ENCODE measurements around the gene CENPF. TPM values are rescaled to one million over a fixed set of nuclear protein-coding genes. Genes with fewer than 3 reads are reported as not detected.
A peak's percentile ranks its signal among the peaks of the same experiment; 100 is the strongest.

The CENPF gene, protein sequence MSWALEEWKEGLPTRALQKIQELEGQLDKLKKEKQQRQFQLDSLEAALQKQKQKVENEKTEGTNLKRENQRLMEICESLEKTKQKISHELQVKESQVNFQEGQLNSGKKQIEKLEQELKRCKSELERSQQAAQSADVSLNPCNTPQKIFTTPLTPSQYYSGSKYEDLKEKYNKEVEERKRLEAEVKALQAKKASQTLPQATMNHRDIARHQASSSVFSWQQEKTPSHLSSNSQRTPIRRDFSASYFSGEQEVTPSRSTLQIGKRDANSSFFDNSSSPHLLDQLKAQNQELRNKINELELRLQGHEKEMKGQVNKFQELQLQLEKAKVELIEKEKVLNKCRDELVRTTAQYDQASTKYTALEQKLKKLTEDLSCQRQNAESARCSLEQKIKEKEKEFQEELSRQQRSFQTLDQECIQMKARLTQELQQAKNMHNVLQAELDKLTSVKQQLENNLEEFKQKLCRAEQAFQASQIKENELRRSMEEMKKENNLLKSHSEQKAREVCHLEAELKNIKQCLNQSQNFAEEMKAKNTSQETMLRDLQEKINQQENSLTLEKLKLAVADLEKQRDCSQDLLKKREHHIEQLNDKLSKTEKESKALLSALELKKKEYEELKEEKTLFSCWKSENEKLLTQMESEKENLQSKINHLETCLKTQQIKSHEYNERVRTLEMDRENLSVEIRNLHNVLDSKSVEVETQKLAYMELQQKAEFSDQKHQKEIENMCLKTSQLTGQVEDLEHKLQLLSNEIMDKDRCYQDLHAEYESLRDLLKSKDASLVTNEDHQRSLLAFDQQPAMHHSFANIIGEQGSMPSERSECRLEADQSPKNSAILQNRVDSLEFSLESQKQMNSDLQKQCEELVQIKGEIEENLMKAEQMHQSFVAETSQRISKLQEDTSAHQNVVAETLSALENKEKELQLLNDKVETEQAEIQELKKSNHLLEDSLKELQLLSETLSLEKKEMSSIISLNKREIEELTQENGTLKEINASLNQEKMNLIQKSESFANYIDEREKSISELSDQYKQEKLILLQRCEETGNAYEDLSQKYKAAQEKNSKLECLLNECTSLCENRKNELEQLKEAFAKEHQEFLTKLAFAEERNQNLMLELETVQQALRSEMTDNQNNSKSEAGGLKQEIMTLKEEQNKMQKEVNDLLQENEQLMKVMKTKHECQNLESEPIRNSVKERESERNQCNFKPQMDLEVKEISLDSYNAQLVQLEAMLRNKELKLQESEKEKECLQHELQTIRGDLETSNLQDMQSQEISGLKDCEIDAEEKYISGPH (N-terminal part only)
- 27.2 TPM for polyA plus RNA-seq (2012; ENCODE audit: missing spikeins)

DNA sequence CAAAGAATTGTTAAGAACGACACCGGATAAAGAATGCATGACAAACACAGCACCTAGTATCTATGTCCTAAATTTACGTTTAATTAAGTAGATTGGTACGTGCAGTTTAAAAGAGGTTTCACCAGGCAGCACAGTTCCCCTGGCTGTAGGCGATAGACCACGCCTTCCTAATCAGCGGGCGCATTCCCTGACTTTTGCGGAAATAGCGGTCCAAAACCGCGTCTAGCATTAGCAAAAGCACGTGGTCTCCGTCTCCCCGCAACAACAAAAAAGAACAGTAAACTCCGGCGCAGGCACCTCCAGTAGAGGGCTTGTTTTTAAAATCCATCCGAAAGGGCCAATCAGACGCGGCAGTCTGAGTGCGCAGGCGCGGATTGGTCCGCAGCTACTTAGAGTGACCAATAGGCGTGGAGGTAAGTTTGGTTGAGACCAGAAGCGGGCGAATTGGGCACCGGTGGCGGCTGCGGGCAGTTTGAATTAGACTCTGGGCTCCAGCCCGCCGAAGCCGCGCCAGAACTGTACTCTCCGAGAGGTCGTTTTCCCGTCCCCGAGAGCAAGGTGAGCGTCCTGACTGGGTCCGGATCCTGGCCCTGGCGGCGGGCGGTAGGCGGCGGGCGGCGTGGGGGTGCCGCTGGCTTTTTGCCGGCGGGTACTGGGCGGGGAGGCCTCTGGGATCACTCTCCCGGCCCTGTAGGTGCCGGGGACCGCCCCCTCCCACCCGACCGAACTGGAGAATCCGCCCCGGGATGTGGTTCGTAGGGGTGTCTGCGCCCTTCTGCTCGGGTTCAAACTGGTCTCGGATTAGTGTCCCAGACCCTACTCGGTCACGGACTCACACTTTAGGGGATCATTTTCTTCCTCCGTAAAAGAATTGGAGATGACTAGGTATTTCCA is at the start of gene CENPF:
CENPF (plus strand) TSS at position 432 of the 894 bp plus-strand sequence. CDS start 10,560 bp downstream, outside the sequence.
- FAIRE-seq: peak; percentile 90
- DNase-seq (ENCODE audit: insufficient read length): peak; percentile 90
- TF ChIP-seq POLR2A (IDR thresholded peaks at IDR 0.05; ENCODE audit: low read depth, low read length) (no peak; the same call in 1 of the 2 replicates), TAF1 (IDR thresholded peaks at IDR 0.05; ENCODE audit: borderline replicate concordance, low read depth, low read length) (0 out of 2 replicates have a peak, but pooled peaks have one; percentile 21)

DNA sequence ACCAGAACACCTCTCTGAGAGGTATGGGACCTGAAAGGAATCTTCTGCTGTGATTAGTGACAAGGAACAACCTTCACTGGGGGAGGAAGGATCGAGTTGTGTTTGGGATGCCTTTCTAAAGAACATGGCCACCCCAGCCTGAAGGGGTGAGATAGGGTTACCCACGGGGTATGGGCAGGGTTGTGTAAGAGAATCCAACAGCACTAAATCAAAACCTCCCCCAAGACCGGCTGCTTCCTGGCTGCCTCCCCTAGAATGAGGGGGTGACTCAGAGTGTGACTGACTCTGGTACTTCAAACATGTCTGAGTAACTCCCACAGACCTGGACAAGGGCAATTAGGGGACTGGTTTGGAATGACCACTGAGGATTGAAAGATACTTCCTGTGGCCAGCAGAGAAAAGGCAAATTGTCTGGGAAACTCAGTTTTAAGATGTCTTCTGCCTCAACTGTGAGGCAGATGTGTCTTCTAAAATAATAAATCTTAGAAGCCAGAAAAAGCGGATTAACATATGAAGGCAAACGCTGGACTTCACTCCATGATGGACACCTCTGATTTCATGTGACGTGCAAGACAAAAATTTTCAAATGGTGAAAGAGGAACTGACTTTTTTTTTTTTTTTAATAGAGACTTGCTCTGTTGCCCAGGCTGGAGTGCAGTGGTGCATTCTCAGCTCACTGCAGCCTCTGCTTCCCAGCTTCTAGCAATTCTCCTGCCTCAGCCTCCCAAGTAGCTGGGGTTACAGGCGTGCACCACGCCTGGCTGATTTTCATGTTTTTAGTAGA is 44.9 kb upstream of the CENPF start:
- DNase-seq (ENCODE audit: insufficient read length): no peak
- FAIRE-seq: no peak
- no peak for TF ChIP-seq TAF1 (IDR thresholded peaks at IDR 0.05; ENCODE audit: borderline replicate concordance, low read depth, low read length)
- no peak for TF ChIP-seq POLR2AphosphoS5 (IDR thresholded peaks at IDR 0.05; ENCODE audit: low read depth, low read length)
- no peak for TF ChIP-seq POLR2A (IDR thresholded peaks at IDR 0.05; ENCODE audit: low read depth, low read length)

DNA sequence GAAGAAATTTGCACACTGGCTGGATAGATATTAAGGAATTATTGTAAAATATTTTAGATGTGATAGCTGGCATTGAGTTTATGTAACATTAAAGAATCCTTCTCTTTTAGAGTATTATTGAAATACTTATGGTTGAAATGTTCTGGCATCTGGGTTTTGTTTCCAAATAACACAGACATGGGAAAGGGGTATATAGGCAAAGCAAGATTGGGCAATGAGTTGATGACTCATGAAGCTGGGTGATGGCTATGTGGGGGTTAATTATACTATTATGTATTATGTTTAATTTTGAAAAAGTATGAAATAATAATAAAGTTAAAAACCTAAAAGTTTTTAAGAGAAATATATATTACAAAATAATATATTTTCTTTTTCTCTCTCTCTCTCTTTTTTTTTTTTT is 39.1 kb upstream of the CENPF start:
- DNase-seq (ENCODE audit: insufficient read length) (no peak), FAIRE-seq (no peak)
- TF ChIP-seq POLR2A (IDR thresholded peaks at IDR 0.05; ENCODE audit: low read depth, low read length) (no peak), TAF1 (IDR thresholded peaks at IDR 0.05; ENCODE audit: borderline replicate concordance, low read depth, low read length) (no peak), POLR2AphosphoS5 (IDR thresholded peaks at IDR 0.05; ENCODE audit: low read depth, low read length) (no peak)

DNA sequence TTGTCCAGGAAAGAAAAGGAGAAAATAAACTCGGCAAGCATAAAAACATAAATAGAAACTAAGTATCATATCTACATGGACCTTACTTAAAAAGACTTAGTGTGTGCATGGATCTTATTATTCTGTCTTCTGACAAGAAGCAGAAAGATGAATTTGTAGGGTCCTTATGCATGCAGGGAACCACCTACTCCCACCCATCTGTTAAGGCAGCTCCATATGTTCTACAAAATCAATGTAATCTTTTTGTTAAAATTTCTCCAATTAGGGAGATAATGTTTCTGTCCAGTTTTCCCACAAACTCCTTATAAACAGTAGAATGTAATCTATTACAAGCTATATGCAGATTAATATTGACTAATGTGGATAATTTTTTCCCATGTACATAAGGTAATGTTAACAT is 37.7 kb upstream of the CENPF start:
- DNase-seq (ENCODE audit: insufficient read length): no peak
- FAIRE-seq: no peak

DNA sequence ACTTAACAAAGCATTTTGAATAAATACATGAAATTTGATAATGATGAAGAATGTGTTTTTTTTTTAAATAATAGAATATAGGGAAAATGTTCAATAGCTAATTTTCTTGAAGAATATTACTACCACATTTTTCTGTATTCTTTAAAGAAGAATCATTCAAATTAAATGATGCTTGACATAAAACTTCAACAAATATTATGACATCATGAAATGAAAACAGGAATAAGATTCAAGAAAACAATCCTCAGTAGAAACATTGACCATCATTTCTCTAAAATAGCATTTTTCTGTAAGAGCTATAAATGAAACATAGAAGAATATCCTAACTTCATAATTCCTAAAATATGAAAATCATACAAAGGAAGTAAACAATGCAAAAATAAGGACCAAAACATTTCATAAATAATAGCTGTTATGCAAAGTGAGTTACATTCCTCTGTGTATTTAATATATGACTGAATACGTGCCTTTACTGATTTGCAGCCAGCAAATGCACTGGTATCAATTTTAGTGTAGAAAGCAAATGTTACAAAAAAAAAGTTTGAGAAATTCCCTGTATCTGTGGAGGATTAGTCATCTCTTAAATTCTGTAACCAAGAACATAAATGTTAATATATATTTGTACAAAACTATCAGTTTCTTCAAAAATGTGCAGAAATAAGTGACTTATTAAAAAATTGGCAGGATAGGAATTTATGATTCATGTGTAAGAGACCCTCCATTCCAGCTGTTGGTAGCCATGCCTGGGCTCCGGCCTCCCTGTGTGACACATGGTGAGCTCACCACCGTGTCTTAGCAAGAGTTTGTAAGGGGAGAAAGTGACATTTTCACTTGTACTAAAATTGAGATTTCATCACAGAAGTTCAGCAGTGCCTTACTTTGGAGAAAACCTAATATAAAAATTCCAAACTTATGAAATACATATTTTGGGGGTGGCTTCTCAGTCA is 36.6 kb upstream of the CENPF start:
- TF ChIP-seq TAF1 (IDR thresholded peaks at IDR 0.05; ENCODE audit: borderline replicate concordance, low read depth, low read length) (no peak), POLR2AphosphoS5 (IDR thresholded peaks at IDR 0.05; ENCODE audit: low read depth, low read length) (no peak), POLR2A (IDR thresholded peaks at IDR 0.05; ENCODE audit: low read depth, low read length) (no peak)
- DNase-seq (ENCODE audit: insufficient read length): no peak
- no peak for FAIRE-seq

More for the DNA sequence above, 37.7 kb upstream of the CENPF start:
- no peak for TF ChIP-seq TAF1 (IDR thresholded peaks at IDR 0.05; ENCODE audit: borderline replicate concordance, low read depth, low read length)
- TF ChIP-seq POLR2A (IDR thresholded peaks at IDR 0.05; ENCODE audit: low read depth, low read length): no peak
- TF ChIP-seq POLR2AphosphoS5 (IDR thresholded peaks at IDR 0.05; ENCODE audit: low read depth, low read length): no peak

DNA sequence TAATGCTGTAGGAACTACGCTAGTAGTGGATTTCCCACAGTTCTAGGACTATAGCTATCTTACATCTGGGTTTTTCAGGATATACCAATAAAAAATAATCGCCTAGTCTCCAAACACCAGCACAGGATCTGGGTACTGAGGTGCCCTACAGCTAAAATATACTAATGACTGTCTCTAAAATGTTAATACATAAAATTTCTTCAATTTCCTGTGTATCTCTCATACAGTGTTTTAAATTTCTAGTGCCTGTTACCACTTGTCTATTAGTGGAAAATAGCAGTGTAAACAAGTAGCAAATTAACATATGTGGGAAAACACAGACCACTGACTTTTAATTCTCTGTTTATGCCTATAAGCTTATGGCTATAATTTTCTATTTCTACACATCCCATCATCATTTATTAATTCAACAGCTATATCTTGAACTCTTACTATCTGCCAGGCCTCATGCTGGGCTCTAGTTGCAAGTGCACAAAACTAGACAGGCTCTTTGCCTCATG is 35.5 kb upstream of the CENPF start:
- FAIRE-seq: no peak
- no peak for DNase-seq (ENCODE audit: insufficient read length)
- TF ChIP-seq TAF1 (IDR thresholded peaks at IDR 0.05; ENCODE audit: borderline replicate concordance, low read depth, low read length) (no peak), POLR2AphosphoS5 (IDR thresholded peaks at IDR 0.05; ENCODE audit: low read depth, low read length) (no peak), POLR2A (IDR thresholded peaks at IDR 0.05; ENCODE audit: low read depth, low read length) (no peak)

DNA sequence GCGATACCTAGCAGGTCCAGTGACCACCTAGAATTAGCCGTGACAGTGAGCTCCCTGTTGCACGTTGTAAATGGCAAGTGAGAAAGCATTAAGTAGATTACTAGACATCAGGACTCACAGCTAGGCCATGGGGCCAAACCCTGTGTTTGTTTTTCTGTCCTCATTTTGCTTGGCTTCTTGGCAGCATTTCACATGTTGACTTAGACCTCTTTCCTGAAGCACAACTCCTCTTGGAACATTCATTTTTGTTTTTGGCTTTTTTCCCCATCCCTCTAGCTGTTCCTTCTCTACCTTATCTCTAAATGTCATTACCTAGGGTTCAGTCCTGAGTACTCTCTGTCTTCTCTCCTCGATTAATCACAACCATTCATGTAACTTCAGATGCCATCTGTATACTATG is 34.7 kb upstream of the CENPF start:
- FAIRE-seq: no peak
- no peak for DNase-seq (ENCODE audit: insufficient read length)
- TF ChIP-seq POLR2AphosphoS5 (IDR thresholded peaks at IDR 0.05; ENCODE audit: low read depth, low read length) (no peak), POLR2A (IDR thresholded peaks at IDR 0.05; ENCODE audit: low read depth, low read length) (no peak), TAF1 (IDR thresholded peaks at IDR 0.05; ENCODE audit: borderline replicate concordance, low read depth, low read length) (no peak)

DNA sequence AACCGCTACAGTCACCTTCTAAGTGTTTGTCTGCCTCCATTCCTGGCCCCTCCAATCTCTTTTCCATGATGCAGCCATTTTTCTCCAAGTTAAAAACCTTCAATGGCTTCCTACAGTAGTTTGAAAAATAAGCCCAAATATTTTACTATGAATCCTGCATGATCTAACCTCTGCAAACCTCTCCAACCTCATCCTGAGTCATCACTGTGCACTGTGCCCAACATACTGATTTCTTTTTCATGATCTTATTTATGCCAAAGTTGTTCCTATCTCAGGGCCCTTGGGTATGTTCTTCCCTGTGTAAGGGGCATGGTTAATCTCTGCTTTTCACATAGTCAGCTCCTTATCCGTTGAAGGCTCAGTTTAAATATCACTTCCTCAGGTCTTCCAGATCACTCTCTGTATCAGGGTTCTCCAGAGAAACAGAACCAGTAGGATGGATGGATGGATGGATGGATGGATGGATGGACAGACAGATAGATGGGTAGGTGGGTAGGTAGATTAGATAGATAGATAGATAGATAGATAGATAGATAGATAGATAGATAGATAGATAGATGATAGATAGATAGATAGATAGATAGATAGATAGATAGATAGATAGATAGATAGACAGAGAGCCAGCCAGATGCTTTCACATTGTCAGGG is 33.5 kb upstream of the CENPF start:
- DNase-seq (ENCODE audit: insufficient read length) (no peak), FAIRE-seq (no peak)
- TF ChIP-seq TAF1 (IDR thresholded peaks at IDR 0.05; ENCODE audit: borderline replicate concordance, low read depth, low read length) (no peak), POLR2AphosphoS5 (IDR thresholded peaks at IDR 0.05; ENCODE audit: low read depth, low read length) (no peak), POLR2A (IDR thresholded peaks at IDR 0.05; ENCODE audit: low read depth, low read length) (no peak)
